GM12878 (cell line): ENCODE measurements around the gene TCP11L1. TPM values are rescaled to one million over a fixed set of nuclear protein-coding genes. Genes with fewer than 3 reads are reported as not detected.

ENCODE experiments used
- ATAC-seq: fragments of 200-7000 bp; cut with Tn5 transposase; 3 replicates; pipeline ENCODE4 v1.9.1; 2020; ENCODE audit warnings: mild to moderate bottlenecking, moderate library complexity
- BruUV-seq: library from RNA; stranded (reverse); fragments of 400-500 nt; replicated peaks from 2 replicates; lab custom pipeline; 2021; lab: Mats Ljungman, UMichigan
- CTCF ChIA-PET: fragments of 300-600 bp; sonication (Branson Sonifier 250); formaldehyde crosslinking; extraction: SDS; loops from one replicate; lab custom pipeline; 2021; ENCODE audit warnings: inconsistent platforms; lab: Yijun Ruan, JAX
- POLR2A ChIA-PET: fragments of 350-600 bp; formaldehyde crosslinking; extraction: SDS; loops from one replicate; lab custom pipeline; 2021; ENCODE audit warnings: inconsistent platforms; lab: Charles Lee
- RAD21 ChIA-PET: fragments of 300-600 bp; sonication (Branson Sonifier 250); formaldehyde crosslinking; loops from one replicate; lab custom pipeline; 2023; ENCODE audit warnings: antibody characterized with exemption; ENCODE audit not compliant: unreplicated experiment; lab: Charles Lee
- SMC1A ChIA-PET: fragments of 300-600 bp; sonication (Branson Sonifier 250); formaldehyde crosslinking; loops from one replicate; lab custom pipeline; 2023; ENCODE audit not compliant: unreplicated experiment, uncharacterized antibody; lab: Charles Lee
- DNase-seq: peaks from one replicate; pipeline ENCODE4 v3.0.0-alpha.2; 2011; ENCODE audit warnings: low read depth, low spot score
- FAIRE-seq: peaks from 3 replicates; lab custom pipeline; 2011; peaks lifted over from hg19 to GRCh38; lab: Jason Lieb, UNC
- H2AFZ ChIP-seq: 2 replicates; pipeline ENCODE4 v1.6.0; 2011; ENCODE audit warnings: low read depth, low read length, control low read depth; ENCODE audit not compliant: control insufficient read depth
- H3K27ac ChIP-seq: 2 replicates; pipeline ENCODE4 v1.5.1; 2011; ENCODE audit warnings: control low read depth; ENCODE audit not compliant: control insufficient read depth, insufficient read depth
- H3K27me3 ChIP-seq, 2 experiments: replicated peaks in 1 of 2; 2 replicates each; pipeline versions ENCODE4 v1.6.0 to v1.6.1; 2011; ENCODE audit warnings: low read length in 1 of 2; ENCODE audit not compliant: control insufficient read depth in 2 of 2, insufficient read depth in 2 of 2
- H3K36me3 ChIP-seq, 2 experiments: 2 replicates each; pipeline ENCODE4 v1.5.1; 2011; ENCODE audit warnings: low read length in 1 of 2; ENCODE audit not compliant: control insufficient read depth in 2 of 2, insufficient read depth in 2 of 2
- H3K4me1 ChIP-seq: 2 replicates; pipeline ENCODE4 v1.6.1; 2011; ENCODE audit warnings: mild to moderate bottlenecking, low read length, moderate library complexity, mixed read lengths; ENCODE audit not compliant: control insufficient read depth, insufficient read depth
- H3K4me2 ChIP-seq: 2 replicates; pipeline ENCODE4 v1.6.0; 2011; ENCODE audit warnings: control low read depth; ENCODE audit not compliant: control insufficient read depth, insufficient read depth
- H3K4me3 ChIP-seq: fragments of 200-600 bp; sonication (generic); 2 replicates; pipeline ENCODE4 v1.5.1; 2016
- H3K79me2 ChIP-seq: 2 replicates; pipeline ENCODE4 v1.6.0; 2011; ENCODE audit warnings: low read length; ENCODE audit not compliant: control insufficient read depth, insufficient read depth
- H3K9ac ChIP-seq: 2 replicates; pipeline ENCODE4 v1.8.0; 2011; ENCODE audit warnings: low read length, control low read depth, mixed read lengths; ENCODE audit not compliant: control insufficient read depth, insufficient read depth
- H3K9me3 ChIP-seq: replicated peaks from 3 replicates; pipeline ENCODE4 v1.5.1; 2011; ENCODE audit warnings: mild to moderate bottlenecking, low read length; ENCODE audit not compliant: control insufficient read depth, insufficient read depth
- H4K20me1 ChIP-seq: 2 replicates; pipeline ENCODE4 v1.6.0; 2011; ENCODE audit not compliant: control insufficient read depth, insufficient read depth
- BACH1 ChIP-seq: fragments of 450-650 bp; IDR thresholded peaks from 2 replicates; pipeline ENCODE4 v1.6.1; 2017; ENCODE audit warnings: mild to moderate bottlenecking, borderline replicate concordance
- BHLHE40 ChIP-seq, 2 experiments: fragments of 450-650 bp in 1 of 2; IDR thresholded peaks; 2 replicates each; pipeline ENCODE4 v1.6.1; 2011 to 2017; ENCODE audit warnings: low read depth in 2 of 2, borderline replicate concordance in 1 of 2, improper control_type of control experiment in 1 of 2, low read length in 1 of 2, mild to moderate bottlenecking in 1 of 2
- CREM ChIP-seq: IDR thresholded peaks from 2 replicates; pipeline ENCODE4 v1.6.1; 2014; ENCODE audit warnings: antibody characterized with exemption, low read depth
- EZH2 ChIP-seq: IDR thresholded peaks from 2 replicates; pipeline ENCODE4 v1.6.1; 2012; ENCODE audit warnings: low read depth, mild to moderate bottlenecking, control low read depth, inconsistent platforms, low read length, borderline replicate concordance; ENCODE audit not compliant: control insufficient read depth
- IRF4 ChIP-seq: IDR thresholded peaks from 2 replicates; pipeline ENCODE4 v1.6.1; 2011; ENCODE audit warnings: low read depth, low read length
- NBN ChIP-seq: fragments of 450-650 bp; IDR thresholded peaks from 2 replicates; pipeline ENCODE4 v1.6.1; 2016
- SIN3A ChIP-seq: IDR thresholded peaks from 2 replicates; pipeline ENCODE4 v1.6.1; 2012; ENCODE audit warnings: low read depth, low read length, improper control_type of control experiment
- SMAD5 ChIP-seq: IDR thresholded peaks from 2 replicates; pipeline ENCODE4 v1.6.1; 2016; ENCODE audit warnings: antibody characterized with exemption, low read depth
- TBL1XR1 ChIP-seq: IDR thresholded peaks from 2 replicates; pipeline ENCODE4 v1.6.1; 2012; ENCODE audit warnings: low read depth, low read length, improper control_type of control experiment
- TCF12 ChIP-seq: IDR thresholded peaks from 2 replicates; pipeline ENCODE4 v1.6.1; 2011; ENCODE audit warnings: low read depth, mild to moderate bottlenecking, low read length
- ZNF207 ChIP-seq: fragments of 450-650 bp; IDR thresholded peaks from 2 replicates; pipeline ENCODE4 v1.6.1; 2014; ENCODE audit warnings: antibody characterized with exemption, mild to moderate bottlenecking, borderline replicate concordance
- ZNF24 ChIP-seq: fragments of 450-650 bp; IDR thresholded peaks from 2 replicates; pipeline ENCODE4 v1.6.1; 2017; ENCODE audit warnings: antibody characterized with exemption, mild to moderate bottlenecking
- ZZZ3 ChIP-seq: IDR thresholded peaks from 2 replicates; pipeline ENCODE4 v1.6.1; 2011; ENCODE audit warnings: low read depth; ENCODE audit not compliant: control insufficient read depth, insufficient read length
- in situ Hi-C: fragments of 300-500 bp; cut with MboI; formaldehyde crosslinking; loops from 9 replicates; pipeline ENCODE4 v1.14.3; 2018; ENCODE audit warnings: mixed read lengths
- intact Hi-C: fragments of 100-400 bp; cut with micrococcal nuclease; formaldehyde crosslinking; loops from one replicate; pipeline ENCODE4 v1.14.2; 2022; ENCODE audit not compliant: unreplicated experiment
- polyA plus RNA-seq, 11 experiments: library from polyadenylated mRNA; depleted of rRNA in 4 of 11; unstranded in 6 of 11; stranded (reverse) in 5 of 11; fragments of >200 nt; fragmentation: Nextera tagmentation in 4 of 11; fragmentation: Illumina TruSeq in 1 of 11; extraction: Ambion mirVana in 4 of 11; extraction: Trizol in 1 of 11; gene quantifications; 1 replicate in 1 of 11; 2 replicates in 10 of 11; pipeline versions ENCODE4 v1.2.1 to v1.2.3, GENCODE V29; 2011 to 2016; ENCODE audit warnings: inconsistent platforms in 2 of 11, missing spikeins in 2 of 11, low read depth in 1 of 11
- total RNA-seq, 4 experiments: library from RNA; depleted of rRNA in 3 of 4; stranded (reverse); fragments of >200 nt in 3 of 4; fragmentation: Illumina TruSeq in 1 of 4; extraction: Trizol in 1 of 4; gene quantifications; 2 replicates each; pipeline versions ENCODE4 v1.2.1 to v1.2.3, GENCODE V29; 2013 to 2021
- TF ChIP-seq, protein P1 (sequence below): fragments of 450-650 bp; formaldehyde crosslinking; IDR thresholded peaks from 2 replicates; pipeline ENCODE4 v1.5.0; 2022; ENCODE audit warnings: mild to moderate bottlenecking, missing genetic modification characterization
- TF ChIP-seq, protein P2 (sequence below): IDR thresholded peaks from 2 replicates; pipeline ENCODE4 v1.6.1; 2011; ENCODE audit warnings: low read depth, low read length, improper control_type of control experiment, borderline replicate concordance
- TF ChIP-seq, protein P3 (sequence below): fragments of 450-650 bp; formaldehyde crosslinking; IDR thresholded peaks from 2 replicates; pipeline ENCODE4 v1.4.0; 2022; ENCODE audit warnings: mild to moderate bottlenecking, moderate library complexity
- TF ChIP-seq, protein P4 (sequence below): IDR thresholded peaks from 2 replicates; pipeline ENCODE4 v1.6.1; 2011; ENCODE audit warnings: borderline replicate concordance, low read depth, mild to moderate bottlenecking, moderate library complexity, low read length; ENCODE audit not compliant: insufficient read depth, poor library complexity, severe bottlenecking

Gene TCP11L1
- total and polyA plus RNA-seq, 10 of the 15 experiments (the other 5 are each of a cell fraction or from before 2014, with no cell fraction given) = 5.3 to 15.7 (median 13.0) TPM

DNA sequence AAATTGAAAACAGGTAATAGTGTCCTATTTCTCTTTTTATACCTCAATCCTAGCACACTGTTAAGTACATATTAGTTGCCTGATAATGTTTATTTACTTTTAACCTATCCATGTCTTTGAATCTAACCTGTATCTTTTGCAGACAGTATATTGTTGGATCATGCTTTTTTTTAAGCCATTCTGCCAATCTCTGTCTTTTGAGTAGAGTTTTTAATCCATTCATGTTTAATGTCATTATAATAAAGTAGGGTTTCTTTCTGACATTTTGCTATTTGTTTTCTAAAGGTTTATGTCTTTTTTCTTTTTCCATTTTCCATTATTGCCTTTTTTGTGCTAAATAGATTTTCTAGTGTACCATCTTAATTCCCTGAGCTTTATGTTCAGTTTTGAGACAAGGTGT, 47.5 kb upstream of the TCP11L1 start:
- Histone ChIP-seq H3K27ac (no peak overlapping the region), H3K9me3 (peaks cover 1% of the 10 kb centered on the region; the same call in 2 of the 3 replicates), H3K4me2 (no peak overlapping the region), H3K4me3 (no peak overlapping the region), H3K36me3 (no peaks in the 10 kb centered on the region), H3K79me2 (no peaks in the 10 kb centered on the region), H4K20me1 (no peaks in the 10 kb centered on the region), H3K27me3 (no peaks in the 10 kb centered on the region), H2AFZ (no peak overlapping the region), H3K4me1 (no peaks in the 10 kb centered on the region), H3K9ac (no peak overlapping the region)
- BruUV-seq = no TSS peak
- FAIRE-seq (no peak), ATAC-seq (no peak), DNase-seq (no peak)
- ChIA-PET RAD21 (no interaction called here), CTCF (interaction anchor here (0.6 to 1.7 kb wide), 3 partner anchors 11 to 73 kb away, joined by 3 to 4 read pairs (median 3); no protein-coding TSS in a partner anchor), SMC1A (no interaction called here), POLR2A (no interaction called here)
- in situ Hi-C loops = no loop called here
- intact Hi-C loops = no loop called here
- TF ChIP-seq, protein P1, sequence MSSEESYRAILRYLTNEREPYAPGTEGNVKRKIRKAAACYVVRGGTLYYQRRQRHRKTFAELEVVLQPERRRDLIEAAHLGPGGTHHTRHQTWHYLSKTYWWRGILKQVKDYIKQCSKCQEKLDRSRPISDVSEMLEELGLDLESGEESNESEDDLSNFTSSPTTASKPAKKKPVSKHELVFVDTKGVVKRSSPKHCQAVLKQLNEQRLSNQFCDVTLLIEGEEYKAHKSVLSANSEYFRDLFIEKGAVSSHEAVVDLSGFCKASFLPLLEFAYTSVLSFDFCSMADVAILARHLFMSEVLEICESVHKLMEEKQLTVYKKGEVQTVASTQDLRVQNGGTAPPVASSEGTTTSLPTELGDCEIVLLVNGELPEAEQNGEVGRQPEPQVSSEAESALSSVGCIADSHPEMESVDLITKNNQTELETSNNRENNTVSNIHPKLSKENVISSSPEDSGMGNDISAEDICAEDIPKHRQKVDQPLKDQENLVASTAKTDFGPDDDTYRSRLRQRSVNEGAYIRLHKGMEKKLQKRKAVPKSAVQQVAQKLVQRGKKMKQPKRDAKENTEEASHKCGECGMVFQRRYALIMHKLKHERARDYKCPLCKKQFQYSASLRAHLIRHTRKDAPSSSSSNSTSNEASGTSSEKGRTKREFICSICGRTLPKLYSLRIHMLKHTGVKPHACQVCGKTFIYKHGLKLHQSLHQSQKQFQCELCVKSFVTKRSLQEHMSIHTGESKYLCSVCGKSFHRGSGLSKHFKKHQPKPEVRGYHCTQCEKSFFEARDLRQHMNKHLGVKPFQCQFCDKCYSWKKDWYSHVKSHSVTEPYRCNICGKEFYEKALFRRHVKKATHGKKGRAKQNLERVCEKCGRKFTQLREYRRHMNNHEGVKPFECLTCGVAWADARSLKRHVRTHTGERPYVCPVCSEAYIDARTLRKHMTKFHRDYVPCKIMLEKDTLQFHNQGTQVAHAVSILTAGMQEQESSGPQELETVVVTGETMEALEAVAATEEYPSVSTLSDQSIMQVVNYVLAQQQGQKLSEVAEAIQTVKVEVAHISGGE (CRISPR knock-in tag) = no peak
- no peak for TF ChIP-seq IRF4
- TF ChIP-seq EZH2 = no peak
- TF ChIP-seq, protein P2, sequence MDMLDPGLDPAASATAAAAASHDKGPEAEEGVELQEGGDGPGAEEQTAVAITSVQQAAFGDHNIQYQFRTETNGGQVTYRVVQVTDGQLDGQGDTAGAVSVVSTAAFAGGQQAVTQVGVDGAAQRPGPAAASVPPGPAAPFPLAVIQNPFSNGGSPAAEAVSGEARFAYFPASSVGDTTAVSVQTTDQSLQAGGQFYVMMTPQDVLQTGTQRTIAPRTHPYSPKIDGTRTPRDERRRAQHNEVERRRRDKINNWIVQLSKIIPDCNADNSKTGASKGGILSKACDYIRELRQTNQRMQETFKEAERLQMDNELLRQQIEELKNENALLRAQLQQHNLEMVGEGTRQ = no peak
- TF ChIP-seq, protein P3, sequence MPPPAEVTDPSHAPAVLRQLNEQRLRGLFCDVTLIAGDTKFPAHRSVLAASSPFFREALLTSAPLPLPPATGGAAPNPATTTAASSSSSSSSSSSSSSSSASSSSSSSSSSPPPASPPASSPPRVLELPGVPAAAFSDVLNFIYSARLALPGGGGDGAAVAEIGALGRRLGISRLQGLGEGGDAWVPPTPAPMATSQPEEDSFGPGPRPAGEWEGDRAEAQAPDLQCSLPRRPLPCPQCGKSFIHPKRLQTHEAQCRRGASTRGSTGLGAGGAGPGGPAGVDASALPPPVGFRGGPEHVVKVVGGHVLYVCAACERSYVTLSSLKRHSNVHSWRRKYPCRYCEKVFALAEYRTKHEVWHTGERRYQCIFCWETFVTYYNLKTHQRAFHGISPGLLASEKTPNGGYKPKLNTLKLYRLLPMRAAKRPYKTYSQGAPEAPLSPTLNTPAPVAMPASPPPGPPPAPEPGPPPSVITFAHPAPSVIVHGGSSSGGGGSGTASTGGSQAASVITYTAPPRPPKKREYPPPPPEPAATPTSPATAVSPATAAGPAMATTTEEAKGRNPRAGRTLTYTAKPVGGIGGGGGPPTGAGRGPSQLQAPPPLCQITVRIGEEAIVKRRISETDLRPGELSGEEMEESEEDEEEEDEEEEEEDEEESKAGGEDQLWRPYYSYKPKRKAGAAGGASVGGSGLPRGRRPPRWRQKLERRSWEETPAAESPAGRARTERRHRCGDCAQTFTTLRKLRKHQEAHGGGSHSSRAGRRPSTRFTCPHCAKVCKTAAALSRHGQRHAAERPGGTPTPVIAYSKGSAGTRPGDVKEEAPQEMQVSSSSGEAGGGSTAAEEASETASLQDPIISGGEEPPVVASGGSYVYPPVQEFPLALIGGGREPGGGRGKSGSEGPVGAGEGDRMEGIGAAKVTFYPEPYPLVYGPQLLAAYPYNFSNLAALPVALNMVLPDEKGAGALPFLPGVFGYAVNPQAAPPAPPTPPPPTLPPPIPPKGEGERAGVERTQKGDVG (CRISPR knock-in tag) = no peak
- TF ChIP-seq ZNF207 = no peak
- TF ChIP-seq CREM = no peak
- no peak for TF ChIP-seq BHLHE40 (IDR thresholded peaks at IDR 0.05; ENCODE audit: borderline replicate concordance in 1 of 2, low read depth in 2 of 2, low read length in 1 of 2)
- TF ChIP-seq, protein P4, sequence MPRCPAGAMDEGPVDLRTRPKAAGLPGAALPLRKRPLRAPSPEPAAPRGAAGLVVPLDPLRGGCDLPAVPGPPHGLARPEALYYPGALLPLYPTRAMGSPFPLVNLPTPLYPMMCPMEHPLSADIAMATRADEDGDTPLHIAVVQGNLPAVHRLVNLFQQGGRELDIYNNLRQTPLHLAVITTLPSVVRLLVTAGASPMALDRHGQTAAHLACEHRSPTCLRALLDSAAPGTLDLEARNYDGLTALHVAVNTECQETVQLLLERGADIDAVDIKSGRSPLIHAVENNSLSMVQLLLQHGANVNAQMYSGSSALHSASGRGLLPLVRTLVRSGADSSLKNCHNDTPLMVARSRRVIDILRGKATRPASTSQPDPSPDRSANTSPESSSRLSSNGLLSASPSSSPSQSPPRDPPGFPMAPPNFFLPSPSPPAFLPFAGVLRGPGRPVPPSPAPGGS = no peak
- no peak for TF ChIP-seq ZNF24
- TF ChIP-seq TCF12 = no peak
- TF ChIP-seq ZZZ3 = no peak
- TF ChIP-seq SIN3A = no peak
- TF ChIP-seq SMAD5 = no peak
- TF ChIP-seq TBL1XR1 = no peak
- TF ChIP-seq NBN = no peak
- TF ChIP-seq BACH1 = no peak
